Stimulated activated CD4-positive, alpha-beta T cell treated with anti-CD3 and anti-CD28 coated beads, Interleukin-12 subunit alpha, Interleukin-12 subunit beta, amount 100 ng/mL, for 4 hours (primary cell): ENCODE results near the gene PTPRJ.
"Not testable (repeated sequence)": the region's sequence is repeated elsewhere in the genome, so short reads cannot be mapped to it uniquely, and the experiment has no call there.

ENCODE experiments used
- DNase-seq: peaks from one replicate; pipeline ENCODE4 v3.0.0-alpha.2; 2020

Gene PTPRJ

DNA sequence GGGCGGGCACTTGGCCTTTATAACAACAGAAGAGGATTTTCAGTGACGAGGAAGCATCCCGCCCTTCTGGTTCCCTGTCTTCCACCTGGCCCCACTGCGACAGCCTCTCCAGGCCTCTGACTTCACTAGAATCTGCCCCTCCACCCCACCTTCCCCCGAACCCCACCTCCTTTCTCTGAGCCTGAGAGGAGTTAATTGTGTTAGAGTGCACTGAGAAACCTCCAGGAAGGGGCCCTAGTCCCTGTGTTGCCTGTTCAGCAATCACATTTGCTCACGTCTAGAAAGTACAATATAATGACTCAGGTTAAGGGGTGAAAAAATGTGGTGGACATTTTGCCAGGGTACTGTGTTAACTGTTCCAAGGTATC is 38.8 kb downstream of the PTPRJ start:
- no peak for DNase-seq

DNA sequence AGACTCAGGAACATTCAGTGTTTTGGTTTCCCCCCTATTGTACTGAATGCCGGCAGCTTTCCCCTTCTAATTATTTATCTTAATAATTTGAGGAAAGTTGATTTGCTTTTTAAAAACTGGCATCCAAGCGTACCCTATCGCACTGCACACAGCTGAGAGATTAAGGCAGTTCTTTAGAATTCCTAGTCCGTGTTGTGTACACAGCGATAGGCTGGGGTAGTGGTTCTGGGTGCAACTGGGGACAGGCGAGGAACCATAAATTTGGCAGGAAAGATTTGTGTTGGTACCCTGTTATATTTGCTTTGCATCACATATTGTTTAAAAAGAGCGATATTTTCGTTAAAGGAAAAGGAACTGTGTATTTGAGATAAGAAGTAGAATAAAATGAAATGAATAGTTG is 39.2 kb downstream of the PTPRJ start:
- DNase-seq = no peak

- no peak for DNase-seq
Measured at GRCh38 chr11:48020092-48020755, 39.9 kb downstream of the PTPRJ start.

DNA sequence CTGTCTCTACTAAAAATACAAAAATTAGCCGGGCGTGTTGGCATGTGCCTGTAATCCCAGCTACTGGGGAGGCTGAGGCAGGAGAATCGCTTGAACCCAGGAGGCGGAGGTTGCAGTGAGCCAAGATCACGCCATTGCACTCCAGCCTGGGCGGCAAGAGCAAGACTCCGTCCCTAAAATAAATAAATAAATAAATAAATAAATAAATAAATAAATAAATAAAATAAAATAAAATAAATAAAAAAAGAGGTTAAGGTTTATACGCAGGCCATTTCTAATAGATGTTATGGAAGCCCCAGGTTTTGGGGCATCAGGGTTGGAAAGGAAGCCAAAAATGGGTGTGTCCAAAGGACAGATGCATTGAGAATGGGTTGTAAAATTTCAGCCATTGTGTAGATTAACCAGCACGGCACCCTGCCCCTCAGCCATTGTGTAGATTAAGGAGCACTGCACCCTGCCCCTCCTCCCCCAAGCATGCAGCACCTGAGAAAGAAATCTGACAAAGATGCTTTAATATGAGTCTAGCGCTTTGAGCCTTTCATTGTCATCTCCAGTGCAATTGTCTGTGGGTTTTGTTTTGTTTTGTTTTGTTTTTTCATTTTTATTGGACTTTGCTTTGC is 41.0 kb downstream of the PTPRJ start:
- not testable (repeated sequence) for DNase-seq

DNA sequence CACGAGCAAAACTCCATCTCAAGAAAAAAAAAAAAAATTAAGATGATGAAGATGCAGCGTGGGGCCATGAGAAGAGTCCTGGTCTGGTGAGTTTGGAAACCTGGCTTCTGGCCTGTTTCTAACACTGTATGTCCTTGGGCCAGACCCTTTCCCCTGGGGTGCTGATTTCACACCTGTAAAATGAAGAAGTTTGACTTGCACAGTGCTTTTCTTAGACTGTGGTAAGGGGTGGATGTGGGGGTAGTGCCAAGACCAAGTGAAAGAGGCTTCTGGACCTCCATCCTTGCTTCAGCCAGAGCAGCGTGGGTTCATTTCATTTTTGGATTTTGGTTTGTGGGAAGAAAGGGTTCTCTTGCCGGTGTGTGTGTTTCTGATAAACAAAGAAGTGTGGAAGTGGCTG is 42.1 kb downstream of the PTPRJ start:
- DNase-seq = no peak

DNA sequence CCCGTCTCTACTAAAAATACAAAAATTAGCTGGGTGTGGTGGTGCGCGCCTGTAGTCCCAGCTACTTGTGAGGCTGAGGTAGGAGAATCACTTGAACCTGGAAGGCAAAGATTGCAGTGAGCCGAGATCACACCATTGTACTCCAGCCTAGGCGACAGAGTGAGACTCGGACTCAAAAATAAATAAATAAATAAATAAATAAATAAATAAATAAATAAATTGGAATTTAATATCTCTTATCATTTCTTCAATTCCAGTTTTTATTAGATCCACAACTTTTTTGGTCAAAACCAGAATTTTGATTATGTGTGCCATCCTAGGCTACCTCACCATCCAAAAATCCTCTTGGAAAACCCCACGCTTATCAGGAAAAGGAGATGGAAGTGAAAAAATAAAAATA is 43.2 kb downstream of the PTPRJ start:
- DNase-seq = not testable (repeated sequence)

GRCh38 chr11:48024635-48025071 is 44.3 kb downstream of the PTPRJ start:
- DNase-seq = no peak

GRCh38 chr11:48025293-48025983 is 45.1 kb downstream of the PTPRJ start:
- no peak for DNase-seq

GRCh38 chr11:48025984-48026340 is 45.6 kb downstream of the PTPRJ start:
- no peak for DNase-seq

DNA sequence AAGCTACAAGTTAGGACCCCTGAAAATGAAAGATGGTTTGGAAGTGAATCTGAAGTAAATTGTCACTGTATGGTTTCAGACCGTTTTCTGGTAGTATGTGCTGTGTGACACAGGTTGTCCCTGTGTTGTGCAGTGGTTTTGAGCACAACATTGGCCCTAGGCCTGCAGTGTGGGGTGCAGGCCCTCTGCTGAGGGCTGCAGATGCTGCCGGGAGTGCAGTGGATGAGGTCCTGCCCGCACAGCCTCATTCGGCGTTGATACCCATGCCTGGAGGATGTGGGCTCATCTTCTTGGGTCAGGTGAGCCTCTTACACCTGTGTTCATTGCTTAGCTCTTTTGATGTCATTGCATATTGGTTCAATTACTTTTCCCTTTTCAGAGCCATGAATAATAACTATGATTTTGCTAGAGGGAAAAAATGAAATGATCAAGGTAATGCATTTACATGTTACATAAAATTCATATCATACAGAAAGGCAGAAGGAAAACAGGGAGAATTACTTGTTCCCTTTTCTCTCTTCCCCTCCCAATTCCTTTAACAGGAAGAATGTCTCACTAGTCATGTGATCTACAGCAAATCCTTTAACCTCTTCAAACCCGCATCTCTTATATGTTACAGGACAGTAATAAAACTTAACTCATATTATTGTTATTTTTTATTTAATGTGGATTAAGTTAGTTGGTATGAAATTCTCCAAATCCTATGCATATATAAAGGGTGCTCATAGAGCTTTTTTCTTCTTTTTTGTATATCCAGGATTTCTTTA is 48.7 kb downstream of the PTPRJ start:
- no peak for DNase-seq

GRCh38 chr11:48029681-48030290 is 49.4 kb downstream of the PTPRJ start:
- no peak for DNase-seq

GRCh38 chr11:48031602-48032001 is 51.2 kb downstream of the PTPRJ start:
- DNase-seq = no peak

- no peak for DNase-seq
Measured at GRCh38 chr11:48032721-48033120, 52.4 kb downstream of the PTPRJ start.

DNA sequence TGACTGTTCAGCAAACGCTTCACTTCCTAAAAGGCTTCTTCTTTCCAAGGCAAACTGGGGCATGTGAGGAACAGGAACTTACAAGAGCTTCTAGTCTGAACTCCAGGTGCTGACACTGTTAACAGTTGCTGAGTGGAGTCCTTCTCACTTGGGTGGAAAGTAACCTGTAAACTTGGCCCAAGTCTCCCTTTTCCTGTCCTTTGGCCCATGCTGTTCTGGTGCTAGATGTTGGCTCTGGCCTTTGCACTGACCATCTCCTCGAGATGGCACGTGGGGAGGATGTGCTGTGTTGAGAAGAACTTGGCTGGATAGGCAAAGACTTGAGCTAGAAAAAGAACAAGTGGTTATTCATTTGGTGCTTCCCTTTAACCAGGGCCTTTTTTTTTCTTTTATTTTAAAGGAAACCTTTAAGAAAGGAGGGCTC is 53.6 kb downstream of the PTPRJ start:
- no peak for DNase-seq

DNA sequence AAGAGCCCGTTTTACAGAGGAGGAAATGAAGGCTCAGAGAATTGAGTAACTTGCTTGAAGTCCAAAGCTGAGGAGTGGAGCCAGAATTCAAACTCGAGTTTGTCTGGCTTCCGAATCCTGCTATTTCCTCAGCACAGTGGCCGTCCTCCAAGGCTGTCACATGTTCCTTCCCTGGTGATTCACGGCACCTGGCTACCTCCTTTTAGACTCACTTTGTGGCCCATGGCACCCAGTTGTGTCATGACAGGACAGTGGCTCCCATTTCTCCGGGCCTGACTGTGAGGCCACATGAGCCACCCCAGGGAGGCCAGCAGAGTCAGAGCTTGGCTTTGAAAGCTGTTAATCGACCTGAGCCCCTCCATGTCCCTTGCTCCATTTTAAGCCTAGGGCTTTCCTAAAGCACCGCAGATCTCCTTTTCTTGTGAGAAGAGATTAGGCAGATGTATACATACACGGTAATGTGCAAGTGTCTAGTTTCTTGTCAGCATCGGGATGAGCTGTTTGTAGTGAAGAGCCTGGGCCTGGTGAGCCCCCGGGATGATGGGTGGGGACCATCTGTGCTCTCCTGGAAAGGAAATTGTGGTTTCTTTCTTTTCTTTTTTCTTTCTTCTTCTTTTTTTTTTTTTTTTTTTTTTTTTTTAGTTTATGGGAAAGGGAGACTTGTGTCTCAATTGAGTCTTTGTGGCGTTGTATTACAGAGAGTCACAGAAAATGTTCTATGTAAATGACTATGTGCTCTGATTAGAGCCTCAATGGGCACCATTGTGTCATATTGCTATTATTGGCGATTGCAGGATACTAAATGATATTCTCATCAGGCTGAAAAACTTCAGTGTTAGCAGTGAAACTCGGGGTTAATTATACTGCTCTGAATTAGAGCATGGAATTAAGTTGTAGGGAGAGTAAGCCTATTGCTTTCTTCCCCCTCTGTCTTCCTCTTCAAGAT is 54.8 kb downstream of the PTPRJ start:
- no peak for DNase-seq

GRCh38 chr11:48036011-48036410 is 55.7 kb downstream of the PTPRJ start:
- no peak for DNase-seq

- DNase-seq = no peak
Measured at GRCh38 chr11:48036466-48036865, 56.1 kb downstream of the PTPRJ start.

- no peak for DNase-seq
Measured at GRCh38 chr11:48037709-48038468, 57.5 kb downstream of the PTPRJ start.

- DNase-seq = no peak
Measured at GRCh38 chr11:48040830-48041444, 60.6 kb downstream of the PTPRJ start.

GRCh38 chr11:48041877-48042695 is 61.7 kb downstream of the PTPRJ start:
- DNase-seq = no peak
